HL-60 (cell line): ENCODE results near the gene SLPI.

Experiments
- GABPA ChIP-seq: IDR thresholded peaks from 2 replicates; pipeline ENCODE4 v1.6.1; 2012; ENCODE audit warnings: low read depth
- POLR2AphosphoS5 ChIP-seq: IDR thresholded peaks from 2 replicates; pipeline ENCODE4 v1.6.1; 2012; ENCODE audit warnings: low read depth
- TF ChIP-seq, protein P1 (sequence below): IDR thresholded peaks from one replicate; pipeline ENCODE4 v1.5.1; 2011; ENCODE audit warnings: low read length, control low read depth, inconsistent platforms; ENCODE audit not compliant: insufficient read depth
- TF ChIP-seq, protein P2 (sequence below): IDR thresholded peaks from 2 replicates; pipeline ENCODE4 v1.6.1; 2012; ENCODE audit warnings: low read depth; ENCODE audit not compliant: insufficient replicate concordance

DNA sequence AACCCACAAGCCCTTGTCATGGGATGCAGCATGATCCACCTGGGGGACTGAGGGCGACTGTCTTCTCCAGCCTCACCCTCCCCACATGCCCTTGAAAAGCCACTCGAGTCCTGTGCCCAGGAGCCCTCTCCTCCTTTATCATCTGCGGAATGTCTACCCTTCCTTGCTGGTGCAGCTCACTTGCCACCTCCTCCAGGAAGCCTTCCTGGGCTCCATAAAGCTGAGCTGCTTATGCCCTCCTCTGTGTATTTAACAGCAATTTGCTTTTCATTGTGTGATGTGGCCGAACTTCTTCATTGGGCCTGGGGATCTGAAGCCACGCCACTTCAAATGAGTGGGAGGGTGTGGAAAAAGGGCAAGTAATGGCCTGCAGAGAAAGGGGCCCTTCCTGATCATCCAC, 34.5 kb upstream of the SLPI start:
- TF ChIP-seq, protein P1, sequence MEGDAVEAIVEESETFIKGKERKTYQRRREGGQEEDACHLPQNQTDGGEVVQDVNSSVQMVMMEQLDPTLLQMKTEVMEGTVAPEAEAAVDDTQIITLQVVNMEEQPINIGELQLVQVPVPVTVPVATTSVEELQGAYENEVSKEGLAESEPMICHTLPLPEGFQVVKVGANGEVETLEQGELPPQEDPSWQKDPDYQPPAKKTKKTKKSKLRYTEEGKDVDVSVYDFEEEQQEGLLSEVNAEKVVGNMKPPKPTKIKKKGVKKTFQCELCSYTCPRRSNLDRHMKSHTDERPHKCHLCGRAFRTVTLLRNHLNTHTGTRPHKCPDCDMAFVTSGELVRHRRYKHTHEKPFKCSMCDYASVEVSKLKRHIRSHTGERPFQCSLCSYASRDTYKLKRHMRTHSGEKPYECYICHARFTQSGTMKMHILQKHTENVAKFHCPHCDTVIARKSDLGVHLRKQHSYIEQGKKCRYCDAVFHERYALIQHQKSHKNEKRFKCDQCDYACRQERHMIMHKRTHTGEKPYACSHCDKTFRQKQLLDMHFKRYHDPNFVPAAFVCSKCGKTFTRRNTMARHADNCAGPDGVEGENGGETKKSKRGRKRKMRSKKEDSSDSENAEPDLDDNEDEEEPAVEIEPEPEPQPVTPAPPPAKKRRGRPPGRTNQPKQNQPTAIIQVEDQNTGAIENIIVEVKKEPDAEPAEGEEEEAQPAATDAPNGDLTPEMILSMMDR, result no peak
- no peak for TF ChIP-seq POLR2AphosphoS5
- TF ChIP-seq, protein P2, sequence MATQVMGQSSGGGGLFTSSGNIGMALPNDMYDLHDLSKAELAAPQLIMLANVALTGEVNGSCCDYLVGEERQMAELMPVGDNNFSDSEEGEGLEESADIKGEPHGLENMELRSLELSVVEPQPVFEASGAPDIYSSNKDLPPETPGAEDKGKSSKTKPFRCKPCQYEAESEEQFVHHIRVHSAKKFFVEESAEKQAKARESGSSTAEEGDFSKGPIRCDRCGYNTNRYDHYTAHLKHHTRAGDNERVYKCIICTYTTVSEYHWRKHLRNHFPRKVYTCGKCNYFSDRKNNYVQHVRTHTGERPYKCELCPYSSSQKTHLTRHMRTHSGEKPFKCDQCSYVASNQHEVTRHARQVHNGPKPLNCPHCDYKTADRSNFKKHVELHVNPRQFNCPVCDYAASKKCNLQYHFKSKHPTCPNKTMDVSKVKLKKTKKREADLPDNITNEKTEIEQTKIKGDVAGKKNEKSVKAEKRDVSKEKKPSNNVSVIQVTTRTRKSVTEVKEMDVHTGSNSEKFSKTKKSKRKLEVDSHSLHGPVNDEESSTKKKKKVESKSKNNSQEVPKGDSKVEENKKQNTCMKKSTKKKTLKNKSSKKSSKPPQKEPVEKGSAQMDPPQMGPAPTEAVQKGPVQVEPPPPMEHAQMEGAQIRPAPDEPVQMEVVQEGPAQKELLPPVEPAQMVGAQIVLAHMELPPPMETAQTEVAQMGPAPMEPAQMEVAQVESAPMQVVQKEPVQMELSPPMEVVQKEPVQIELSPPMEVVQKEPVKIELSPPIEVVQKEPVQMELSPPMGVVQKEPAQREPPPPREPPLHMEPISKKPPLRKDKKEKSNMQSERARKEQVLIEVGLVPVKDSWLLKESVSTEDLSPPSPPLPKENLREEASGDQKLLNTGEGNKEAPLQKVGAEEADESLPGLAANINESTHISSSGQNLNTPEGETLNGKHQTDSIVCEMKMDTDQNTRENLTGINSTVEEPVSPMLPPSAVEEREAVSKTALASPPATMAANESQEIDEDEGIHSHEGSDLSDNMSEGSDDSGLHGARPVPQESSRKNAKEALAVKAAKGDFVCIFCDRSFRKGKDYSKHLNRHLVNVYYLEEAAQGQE, result no peak
- TF ChIP-seq GABPA, result no peak
